GM12872 (cell line): Measurements from ENCODE around the gene PHLDB2.

ENCODE experiments used
- CTCF ChIP-seq: IDR thresholded peaks from 3 replicates; pipeline ENCODE4 v1.5.1; 2011; ENCODE audit warnings: low read depth, mild to moderate bottlenecking, low read length, moderate library complexity; ENCODE audit not compliant: insufficient read depth

The PHLDB2 gene

GRCh38 chr3:111923806-111924205 is 64.7 kb downstream of the PHLDB2 start:
- no peak for TF ChIP-seq CTCF

GRCh38 chr3:111924283-111924682 is 65.2 kb downstream of the PHLDB2 start:
- no peak for TF ChIP-seq CTCF

GRCh38 chr3:111926266-111926676 is 67.2 kb downstream of the PHLDB2 start:
- no peak for TF ChIP-seq CTCF

GRCh38 chr3:111928613-111929012 is 69.5 kb downstream of the PHLDB2 start:
- no peak for TF ChIP-seq CTCF

- TF ChIP-seq CTCF = no peak
These were observed 70.4 kb downstream of the PHLDB2 start for GRCh38 chr3:111929484-111929883.

GRCh38 chr3:111932946-111933345 is 73.9 kb downstream of the PHLDB2 start:
- TF ChIP-seq CTCF = no peak

GRCh38 chr3:111936191-111936841 is 77.3 kb downstream of the PHLDB2 start:
- no peak for TF ChIP-seq CTCF

- no peak for TF ChIP-seq CTCF
These were observed 77.9 kb downstream of the PHLDB2 start for GRCh38 chr3:111936967-111937366.
